KMS-11 (cell line): ENCODE data around the gene CALD1.

Experiments used
- H2AFZ ChIP-seq: fragments of 200-600 bp; sonication (generic); 2 replicates; pipeline ENCODE4 v1.6.1; 2016; ENCODE audit warnings: antibody characterized with exemption, mixed run types, low read depth
- H3K27ac ChIP-seq: fragments of 200-600 bp; sonication (generic); 2 replicates; pipeline ENCODE4 v1.6.1; 2016; ENCODE audit warnings: mild to moderate bottlenecking, mixed run types
- H3K27me3 ChIP-seq: fragments of 200-600 bp; sonication (generic); 2 replicates; pipeline ENCODE4 v1.6.1; 2017; ENCODE audit warnings: mild to moderate bottlenecking, low read depth, mixed run types, moderate library complexity; ENCODE audit not compliant: insufficient read depth
- H3K36me3 ChIP-seq: fragments of 200-600 bp; sonication (generic); 2 replicates; pipeline ENCODE4 v1.6.1; 2017; ENCODE audit warnings: mild to moderate bottlenecking, mixed run types; ENCODE audit not compliant: insufficient read depth
- H3K4me1 ChIP-seq: fragments of 200-600 bp; sonication (generic); 2 replicates; pipeline ENCODE4 v1.6.1; 2016; ENCODE audit warnings: mild to moderate bottlenecking, low read depth, mixed run types; ENCODE audit not compliant: poor library complexity, severe bottlenecking
- H3K4me2 ChIP-seq: fragments of 200-600 bp; sonication (generic); 2 replicates; pipeline ENCODE4 v1.7.0; 2016; ENCODE audit warnings: mild to moderate bottlenecking, mixed run types
- H3K4me3 ChIP-seq: fragments of 200-600 bp; sonication (generic); IDR thresholded peaks from 2 replicates; pipeline ENCODE4 v1.6.1; 2017; ENCODE audit warnings: low read depth, low read length, mixed read lengths; ENCODE audit not compliant: insufficient read depth
- H3K79me2 ChIP-seq: fragments of 200-600 bp; sonication (generic); 2 replicates; pipeline ENCODE4 v1.6.1; 2016; ENCODE audit warnings: low read depth, mixed run types; ENCODE audit not compliant: insufficient read depth
- H3K9ac ChIP-seq: fragments of 200-600 bp; sonication (generic); 2 replicates; pipeline ENCODE4 v1.6.1; 2016; ENCODE audit warnings: mild to moderate bottlenecking, mixed run types
- H4K20me1 ChIP-seq: fragments of 200-600 bp; sonication (generic); 2 replicates; pipeline ENCODE4 v1.6.1; 2016; ENCODE audit warnings: mild to moderate bottlenecking, mixed run types; ENCODE audit not compliant: insufficient read depth
- TF ChIP-seq, protein P1 (sequence below): fragments of 200-600 bp; sonication (generic); conservative IDR thresholded peaks from 2 replicates; pipeline ENCODE4 v1.6.1; 2017; ENCODE audit warnings: low read depth, mild to moderate bottlenecking, antibody characterized with exemption, low read length, moderate library complexity, mixed read lengths

CALD1 gene

DNA sequence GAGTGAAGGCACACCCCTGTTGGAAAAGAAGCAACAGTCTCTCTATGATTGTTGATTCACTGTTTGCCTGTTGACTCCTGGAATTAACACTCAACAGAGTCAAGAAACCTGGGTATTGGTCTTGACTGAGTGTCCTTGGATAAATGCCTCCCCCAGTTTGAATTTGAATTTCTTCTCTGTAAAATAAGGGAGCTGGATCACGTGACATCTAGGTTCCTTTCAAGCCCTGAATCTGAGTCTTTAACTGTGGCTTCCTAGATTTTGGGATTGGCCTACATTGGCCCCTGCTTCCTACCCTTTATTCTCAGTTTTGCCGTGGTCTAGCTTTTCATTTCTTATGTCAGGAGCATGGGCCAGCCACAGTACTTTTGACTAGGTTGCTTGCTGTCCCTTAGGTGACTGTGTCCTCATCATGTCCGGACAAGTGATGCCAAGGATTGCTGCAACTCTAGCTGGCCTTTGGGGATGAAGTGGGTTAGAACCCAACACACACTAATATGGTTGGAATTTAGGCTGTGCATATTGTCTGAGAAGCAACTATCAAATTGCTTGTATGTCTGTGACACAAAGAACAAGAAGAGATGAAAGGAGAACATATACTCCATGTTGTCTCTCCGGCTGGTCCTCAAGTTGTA is 35.4 kb downstream of the CALD1 start:
- TF ChIP-seq, protein P1, sequence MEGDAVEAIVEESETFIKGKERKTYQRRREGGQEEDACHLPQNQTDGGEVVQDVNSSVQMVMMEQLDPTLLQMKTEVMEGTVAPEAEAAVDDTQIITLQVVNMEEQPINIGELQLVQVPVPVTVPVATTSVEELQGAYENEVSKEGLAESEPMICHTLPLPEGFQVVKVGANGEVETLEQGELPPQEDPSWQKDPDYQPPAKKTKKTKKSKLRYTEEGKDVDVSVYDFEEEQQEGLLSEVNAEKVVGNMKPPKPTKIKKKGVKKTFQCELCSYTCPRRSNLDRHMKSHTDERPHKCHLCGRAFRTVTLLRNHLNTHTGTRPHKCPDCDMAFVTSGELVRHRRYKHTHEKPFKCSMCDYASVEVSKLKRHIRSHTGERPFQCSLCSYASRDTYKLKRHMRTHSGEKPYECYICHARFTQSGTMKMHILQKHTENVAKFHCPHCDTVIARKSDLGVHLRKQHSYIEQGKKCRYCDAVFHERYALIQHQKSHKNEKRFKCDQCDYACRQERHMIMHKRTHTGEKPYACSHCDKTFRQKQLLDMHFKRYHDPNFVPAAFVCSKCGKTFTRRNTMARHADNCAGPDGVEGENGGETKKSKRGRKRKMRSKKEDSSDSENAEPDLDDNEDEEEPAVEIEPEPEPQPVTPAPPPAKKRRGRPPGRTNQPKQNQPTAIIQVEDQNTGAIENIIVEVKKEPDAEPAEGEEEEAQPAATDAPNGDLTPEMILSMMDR: no peak

DNA sequence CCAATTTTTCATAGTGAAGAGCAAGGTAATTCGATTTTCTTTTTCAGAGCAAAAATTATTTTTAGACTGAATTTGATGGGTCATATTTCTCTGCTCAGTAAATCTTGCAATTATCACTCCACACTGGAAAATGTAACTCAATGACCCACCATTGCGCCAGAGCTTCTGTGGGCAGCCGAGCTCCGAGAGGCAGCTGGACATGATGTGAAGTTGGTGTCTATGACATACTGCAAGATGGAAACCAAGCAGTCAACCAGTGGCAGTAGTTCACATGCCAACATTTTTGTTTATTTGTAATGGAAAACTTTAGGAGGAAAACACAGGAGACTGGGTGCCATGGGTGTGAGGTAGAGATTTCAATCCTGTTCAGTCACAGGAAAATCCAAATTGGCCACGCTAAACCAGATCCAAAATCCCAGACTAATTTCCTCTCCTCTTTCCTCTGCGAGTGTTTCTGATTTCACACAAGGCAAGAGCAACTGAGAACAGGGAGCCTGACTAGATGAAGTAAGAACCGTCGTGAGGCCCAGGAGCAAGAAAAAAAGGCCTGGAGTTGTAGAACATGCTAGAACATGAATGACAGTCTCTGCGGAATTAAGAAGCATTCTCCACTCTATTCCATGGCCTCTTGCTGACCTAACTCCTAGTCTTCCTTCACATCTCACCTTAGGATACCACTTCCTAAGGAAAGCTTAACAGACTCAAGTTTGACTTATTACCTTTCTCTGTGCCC is 39.3 kb downstream of the CALD1 start:
- Histone ChIP-seq H3K4me1 (no peaks in the 10 kb centered on the region), H3K79me2 (no peaks in the 10 kb centered on the region), H3K27me3 (no peaks in the 10 kb centered on the region), H3K4me3 (no peak overlapping the region), H2AFZ (no peak overlapping the region), H3K36me3 (no peaks in the 10 kb centered on the region), H3K27ac (no peak overlapping the region), H3K4me2 (no peak overlapping the region), H3K9ac (no peak overlapping the region), H4K20me1 (no peaks in the 10 kb centered on the region)
- TF ChIP-seq, protein P1: no peak

More for the DNA sequence above, 35.4 kb downstream of the CALD1 start:
- no peak overlapping the region for H3K27ac ChIP-seq
- no peak overlapping the region for H3K4me3 ChIP-seq
- H3K36me3 ChIP-seq: no peaks in the 10 kb centered on the region
- no peak overlapping the region for H3K9ac ChIP-seq
- no peaks in the 10 kb centered on the region for H4K20me1 ChIP-seq
- H3K4me2 ChIP-seq: no peak overlapping the region
- H3K4me1 ChIP-seq: no peaks in the 10 kb centered on the region
- no peaks in the 10 kb centered on the region for H3K27me3 ChIP-seq
- no peak overlapping the region for H2AFZ ChIP-seq
- no peaks in the 10 kb centered on the region for H3K79me2 ChIP-seq

DNA sequence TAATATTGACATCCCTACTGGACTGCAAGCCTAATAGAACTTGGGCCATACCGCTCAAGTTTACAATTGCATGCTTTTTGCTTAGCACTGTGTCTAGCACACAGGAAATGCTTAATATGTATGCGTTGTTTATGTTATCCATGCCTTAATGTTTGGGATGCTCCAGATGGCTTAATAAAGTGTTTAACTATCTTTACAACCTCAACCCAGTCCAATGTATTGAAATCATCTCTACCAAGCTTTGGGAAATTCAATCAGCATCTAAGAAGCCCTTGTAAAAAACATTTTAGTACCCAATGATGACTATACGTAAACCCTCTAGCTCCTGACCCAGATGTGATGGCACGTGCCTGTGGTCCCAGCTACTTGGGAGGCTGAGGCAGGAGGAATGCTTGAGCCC is 40.0 kb downstream of the CALD1 start:
- no peak overlapping the region for H3K4me3 ChIP-seq
- H3K36me3 ChIP-seq: no peaks in the 10 kb centered on the region
- H3K4me2 ChIP-seq: no peak overlapping the region
- no peak overlapping the region for H3K9ac ChIP-seq
- no peaks in the 10 kb centered on the region for H4K20me1 ChIP-seq
- no peak overlapping the region for H3K27ac ChIP-seq
- TF ChIP-seq, protein P1: no peak
- H2AFZ ChIP-seq: no peak overlapping the region
- H3K79me2 ChIP-seq: no peaks in the 10 kb centered on the region
- H3K27me3 ChIP-seq: no peaks in the 10 kb centered on the region
- H3K4me1 ChIP-seq: no peaks in the 10 kb centered on the region

DNA sequence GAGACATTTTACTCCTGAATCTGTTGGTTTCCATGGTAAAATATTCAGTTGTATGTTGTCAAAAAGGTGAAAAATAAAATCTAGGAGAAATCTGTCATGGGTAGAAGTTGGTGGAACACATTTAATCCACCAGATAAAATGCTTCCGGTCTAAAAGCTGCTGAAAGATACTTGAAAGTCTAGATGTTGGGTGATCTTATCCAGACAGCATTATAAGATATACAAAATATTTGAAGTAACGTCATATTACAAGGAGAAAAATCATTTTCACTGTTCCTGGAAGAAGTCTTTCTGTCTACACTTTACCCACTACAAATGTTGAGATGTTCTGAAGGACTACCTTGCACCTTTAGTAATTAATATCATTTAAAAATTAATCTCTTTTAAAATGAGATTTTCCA is 40.9 kb downstream of the CALD1 start:
- no peaks in the 10 kb centered on the region for H3K4me1 ChIP-seq
- H3K9ac ChIP-seq: no peak overlapping the region
- H3K36me3 ChIP-seq: no peaks in the 10 kb centered on the region
- no peak overlapping the region for H3K4me2 ChIP-seq
- no peak overlapping the region for H3K27ac ChIP-seq
- H3K27me3 ChIP-seq: no peaks in the 10 kb centered on the region
- H3K4me3 ChIP-seq: no peak overlapping the region
- no peak overlapping the region for H2AFZ ChIP-seq
- TF ChIP-seq, protein P1: no peak
- no peaks in the 10 kb centered on the region for H3K79me2 ChIP-seq
- no peaks in the 10 kb centered on the region for H4K20me1 ChIP-seq
